ENCODE data around the gene KIF5C.

DNA sequence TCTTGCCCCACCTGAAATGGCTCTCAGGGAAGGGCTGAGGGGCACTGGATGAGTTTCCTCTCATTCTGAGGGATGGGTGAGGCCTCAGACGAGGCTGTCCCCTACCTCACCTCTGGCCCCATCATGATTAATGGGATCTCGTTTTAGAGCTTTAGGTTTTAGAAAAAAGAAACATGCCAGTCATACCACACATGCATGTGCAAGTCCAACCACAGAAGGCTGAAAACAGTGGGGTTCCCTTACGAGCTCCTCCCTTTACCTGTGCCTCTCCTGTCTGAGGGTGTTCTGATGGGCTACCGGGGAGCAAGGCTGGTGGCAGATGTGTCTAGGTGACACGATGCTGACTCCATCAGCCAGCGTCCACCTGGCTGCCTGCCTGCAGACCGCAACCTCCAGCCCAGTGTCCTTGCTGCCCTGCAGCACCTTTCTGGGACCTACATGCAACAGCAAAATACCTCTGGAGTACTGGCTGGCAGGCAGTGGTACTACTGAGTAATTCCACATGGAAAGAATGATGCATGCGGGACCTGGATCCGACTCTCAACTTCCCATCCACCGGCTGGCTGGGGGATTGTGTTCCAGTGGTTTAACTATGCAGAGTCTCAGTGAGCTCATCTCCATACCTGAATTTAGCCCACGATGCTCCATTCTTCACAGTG, 154.4 kb downstream of the KIF5C start:
- TF ChIP-seq, protein P1, sequence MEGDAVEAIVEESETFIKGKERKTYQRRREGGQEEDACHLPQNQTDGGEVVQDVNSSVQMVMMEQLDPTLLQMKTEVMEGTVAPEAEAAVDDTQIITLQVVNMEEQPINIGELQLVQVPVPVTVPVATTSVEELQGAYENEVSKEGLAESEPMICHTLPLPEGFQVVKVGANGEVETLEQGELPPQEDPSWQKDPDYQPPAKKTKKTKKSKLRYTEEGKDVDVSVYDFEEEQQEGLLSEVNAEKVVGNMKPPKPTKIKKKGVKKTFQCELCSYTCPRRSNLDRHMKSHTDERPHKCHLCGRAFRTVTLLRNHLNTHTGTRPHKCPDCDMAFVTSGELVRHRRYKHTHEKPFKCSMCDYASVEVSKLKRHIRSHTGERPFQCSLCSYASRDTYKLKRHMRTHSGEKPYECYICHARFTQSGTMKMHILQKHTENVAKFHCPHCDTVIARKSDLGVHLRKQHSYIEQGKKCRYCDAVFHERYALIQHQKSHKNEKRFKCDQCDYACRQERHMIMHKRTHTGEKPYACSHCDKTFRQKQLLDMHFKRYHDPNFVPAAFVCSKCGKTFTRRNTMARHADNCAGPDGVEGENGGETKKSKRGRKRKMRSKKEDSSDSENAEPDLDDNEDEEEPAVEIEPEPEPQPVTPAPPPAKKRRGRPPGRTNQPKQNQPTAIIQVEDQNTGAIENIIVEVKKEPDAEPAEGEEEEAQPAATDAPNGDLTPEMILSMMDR (IDR thresholded peaks at IDR 0.05; ENCODE audit: insufficient read depth, low read depth, low read length) = no peak
- TF ChIP-seq EZH2 (IDR thresholded peaks at IDR 0.05; ENCODE audit: insufficient read depth, low read length) = no peak

All from astrocyte (in vitro differentiated cells and primary cell).